NCI-H128 (cell line): ENCODE data around the gene MYO15B.
"Not testable (repeated sequence)": the region's sequence is repeated elsewhere in the genome, so short reads cannot be mapped to it uniquely, and the experiment has no call there.

Experiments
- DNase-seq: peaks from one replicate; lab custom pipeline; 2025; ENCODE audit not compliant: unreplicated experiment; lab: John Stamatoyannopoulos, UW

Gene MYO15B

DNA sequence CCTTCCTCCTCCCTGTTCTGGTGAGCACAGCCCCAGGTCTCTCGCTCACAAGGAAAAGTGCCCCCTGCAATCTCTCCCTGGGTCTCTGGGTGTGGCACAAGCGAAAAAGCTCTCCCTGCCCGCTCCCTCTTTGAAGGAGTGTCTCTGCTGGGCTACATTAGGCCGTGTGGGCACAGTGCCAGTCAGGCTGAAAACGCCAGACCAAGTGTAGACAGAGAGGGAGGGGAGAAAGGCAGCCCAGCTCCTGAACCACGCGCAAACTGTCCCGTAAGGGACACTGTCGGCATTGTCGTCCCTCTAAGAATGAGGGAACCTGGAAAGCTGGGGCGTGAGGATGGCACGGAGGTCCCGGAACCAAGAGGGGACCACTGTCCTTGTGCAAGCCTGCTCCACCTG, 49.5 kb downstream of the MYO15B start:
- no peak for DNase-seq

DNA sequence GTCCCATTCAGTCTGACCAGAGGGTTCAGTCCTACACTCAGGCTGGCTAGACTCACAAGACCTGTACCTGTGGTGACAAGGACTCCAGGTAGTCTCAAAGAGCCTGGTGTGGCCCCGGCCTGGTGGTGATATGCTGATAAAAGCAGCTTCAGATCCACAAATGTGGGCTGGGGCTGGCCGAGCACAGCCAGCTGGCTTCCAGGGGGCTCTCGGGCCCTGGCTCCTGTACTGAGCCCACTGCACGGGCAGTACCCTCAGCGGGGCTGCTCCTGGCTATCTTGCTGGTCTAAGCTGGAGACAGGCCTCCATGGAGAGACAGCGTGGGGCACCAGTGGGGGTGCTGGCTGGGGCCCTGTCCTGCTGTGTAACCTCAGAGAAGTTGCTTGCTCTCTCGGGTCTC, 50.0 kb downstream of the MYO15B start:
- no peak for DNase-seq

DNA sequence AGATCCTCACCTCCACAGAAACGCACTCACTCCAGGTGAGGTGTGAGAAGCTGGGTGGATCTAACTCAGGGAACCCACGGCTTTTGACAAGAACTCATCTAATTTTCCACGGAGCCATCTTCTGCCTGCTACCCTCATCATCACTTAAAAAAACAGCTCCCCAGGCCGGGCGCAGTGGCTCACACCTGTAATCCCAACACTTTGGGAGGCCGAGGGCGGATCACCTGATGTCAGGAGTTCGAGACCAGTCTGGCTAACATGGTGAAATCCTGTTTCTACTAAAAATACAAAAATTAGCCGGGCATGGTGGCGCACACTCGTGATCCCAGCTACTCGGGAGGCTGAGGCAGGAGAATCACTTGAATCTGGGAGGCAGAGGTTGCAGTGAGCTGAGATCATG, 50.4 kb downstream of the MYO15B start:
- DNase-seq: not testable (repeated sequence)

- no peak for DNase-seq
Measured at GRCh38 chr17:75638893-75639292, 51.3 kb downstream of the MYO15B start.

DNA sequence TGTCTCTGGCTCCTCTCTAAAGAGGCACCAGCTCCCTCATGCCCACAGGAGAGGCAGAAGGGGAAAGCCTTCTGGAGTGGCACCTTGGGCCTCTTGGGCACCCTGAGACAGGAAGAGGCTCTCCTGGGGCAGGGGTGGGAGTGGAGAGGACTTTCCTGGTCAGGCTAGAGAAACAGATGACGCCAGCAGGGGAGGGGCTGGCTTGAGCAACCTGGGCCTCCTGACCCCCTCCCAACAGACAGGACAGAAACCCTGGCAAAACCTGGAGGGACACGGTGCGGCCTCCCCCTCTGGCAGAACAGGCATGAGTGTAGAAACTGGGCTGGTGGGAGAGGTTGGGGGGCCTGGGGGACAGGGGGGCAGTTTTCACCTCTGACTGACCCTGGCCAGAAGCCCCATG, 51.7 kb downstream of the MYO15B start:
- no peak for DNase-seq

DNA sequence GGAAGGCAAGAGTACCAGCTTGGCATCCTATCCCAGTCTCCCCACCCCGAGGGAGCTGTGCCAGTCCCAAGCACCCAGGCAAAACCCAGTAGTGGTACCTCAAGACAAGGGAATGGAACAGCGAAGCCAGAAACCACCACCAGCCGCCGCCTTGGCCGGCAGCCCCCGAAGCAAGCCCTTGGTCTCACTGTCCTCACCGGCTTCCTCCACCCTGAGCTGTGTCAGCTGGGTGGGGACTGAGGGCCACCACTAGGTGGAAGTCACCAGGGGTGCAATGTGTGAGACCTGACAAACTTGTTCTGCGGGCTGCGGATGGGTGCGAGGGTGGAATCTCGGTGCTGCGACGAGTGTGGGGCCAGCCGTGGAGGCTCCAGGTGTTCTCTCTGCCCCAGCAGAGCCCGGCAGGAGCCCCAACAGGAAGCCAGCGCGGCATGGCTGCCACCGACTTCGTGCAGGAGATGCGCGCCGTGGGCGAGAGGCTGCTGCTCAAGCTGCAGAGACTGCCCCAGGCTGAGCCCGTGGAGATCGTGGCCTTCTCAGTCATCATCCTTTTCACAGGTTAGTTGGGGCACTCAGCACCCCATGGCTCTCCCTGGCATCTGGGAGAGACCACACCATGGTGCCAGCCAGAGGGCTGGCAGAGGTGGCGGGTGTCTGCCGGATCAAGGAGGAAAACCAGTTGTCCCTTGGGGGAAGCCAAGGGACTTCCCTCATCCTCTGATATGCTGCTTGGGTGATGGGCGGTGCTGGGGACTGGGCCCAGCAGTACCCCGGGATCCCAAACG, 52.4 kb downstream of the MYO15B start:
- DNase-seq: no peak

GRCh38 chr17:75640556-75641119, 53.0 kb downstream of the MYO15B start:
- no peak for DNase-seq

DNA sequence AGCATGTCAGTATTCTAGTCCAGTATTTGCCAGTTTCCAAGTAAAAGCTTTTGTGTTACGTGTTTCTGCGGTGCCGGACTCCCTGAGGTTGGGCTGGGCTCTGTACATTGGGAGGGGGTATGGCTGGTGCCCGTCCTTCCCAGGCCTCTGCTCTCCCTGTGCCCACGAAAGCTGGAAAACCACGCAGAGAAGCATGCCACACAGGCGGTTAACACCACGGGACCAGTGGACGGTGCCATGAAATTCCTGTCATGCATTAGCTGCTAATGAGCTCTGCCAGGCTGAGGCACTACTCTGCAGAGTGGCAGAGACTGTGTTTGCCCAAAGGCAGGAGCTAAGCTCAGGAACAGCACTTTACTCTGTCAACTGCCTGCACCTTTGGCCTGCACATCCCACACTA, 53.7 kb downstream of the MYO15B start:
- DNase-seq: no peak

- DNase-seq: no peak
Measured at GRCh38 chr17:75642182-75642783, 54.7 kb downstream of the MYO15B start.

- no peak for DNase-seq
Measured at GRCh38 chr17:75642784-75643642, 55.4 kb downstream of the MYO15B start.

GRCh38 chr17:75643643-75644017, 56.0 kb downstream of the MYO15B start:
- no peak for DNase-seq

DNA sequence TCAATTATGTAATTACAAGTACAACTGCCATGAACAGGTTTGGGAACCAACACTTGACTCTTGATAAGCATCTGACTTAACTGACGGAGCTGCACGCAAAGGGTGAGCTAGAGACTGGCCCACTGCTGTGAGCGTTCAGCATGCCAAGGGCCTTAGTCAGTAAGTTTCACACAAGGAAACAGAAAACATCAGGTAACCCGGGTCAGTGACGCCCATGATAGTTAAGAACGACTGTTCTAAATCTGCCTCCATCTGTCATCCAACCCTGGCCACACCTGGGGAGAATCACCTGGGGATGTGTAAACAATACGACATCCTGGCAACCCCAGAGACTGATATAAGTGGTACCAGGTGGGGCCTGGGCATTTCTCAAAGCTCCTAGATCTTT, 57.9 kb downstream of the MYO15B start:
- DNase-seq: no peak

DNA sequence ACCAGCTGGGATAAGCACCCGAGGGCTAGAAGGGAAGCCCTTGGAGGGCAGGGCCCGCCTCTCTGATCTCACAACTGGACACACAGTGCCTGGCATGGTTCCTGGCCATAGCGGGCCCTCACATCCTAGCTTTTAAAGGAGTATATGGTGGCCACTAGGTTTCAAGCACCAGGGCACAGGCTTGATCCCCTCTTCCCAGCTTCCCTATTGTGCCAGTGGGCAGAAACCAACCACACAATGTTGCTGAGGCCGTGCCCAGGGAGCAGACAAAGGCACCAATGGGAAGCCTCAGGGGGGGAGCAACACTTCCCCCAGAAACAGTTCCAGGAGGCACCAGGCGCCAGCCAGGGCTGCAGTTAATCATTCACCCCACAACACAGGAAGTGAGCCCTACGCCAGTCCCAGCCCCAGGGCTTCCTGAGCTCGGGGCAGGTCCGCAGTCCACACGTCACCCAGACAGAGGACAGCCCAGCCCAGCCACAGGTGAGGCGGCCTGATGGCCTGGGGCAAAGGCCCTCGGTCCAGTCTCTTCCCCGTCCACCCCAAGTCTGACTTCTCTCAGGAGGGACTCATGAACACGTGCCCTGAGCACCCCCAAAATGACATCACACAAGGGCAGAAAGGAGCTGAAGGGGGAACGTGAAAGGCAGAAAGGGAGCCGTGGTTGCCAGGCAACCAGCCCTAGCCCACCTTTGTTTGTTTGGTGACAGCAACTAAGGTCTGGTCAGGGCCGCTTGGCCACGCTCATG, 58.5 kb downstream of the MYO15B start:
- DNase-seq: no peak

GRCh38 chr17:75646638-75646992, 59.0 kb downstream of the MYO15B start:
- no peak for DNase-seq

DNA sequence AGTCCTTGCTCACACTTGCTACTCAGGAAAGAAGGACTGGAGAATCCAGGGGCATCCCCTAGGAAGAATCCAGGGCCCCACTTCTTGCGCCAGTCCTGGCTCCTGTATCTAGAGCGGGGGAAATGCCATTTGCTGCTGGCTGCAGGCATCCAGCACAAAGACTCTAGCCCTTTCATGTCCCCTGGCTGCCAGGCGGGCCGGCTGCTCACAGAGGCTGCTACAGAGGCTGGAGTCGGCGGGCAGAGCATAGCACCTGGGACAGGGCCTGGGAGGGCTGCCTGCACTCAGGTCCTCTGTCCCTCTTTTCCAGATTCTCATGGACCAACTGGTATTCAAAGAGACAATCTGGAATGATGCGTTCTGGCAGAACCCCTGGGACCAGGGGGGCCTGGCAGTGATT, 59.5 kb downstream of the MYO15B start:
- no peak for DNase-seq

DNA sequence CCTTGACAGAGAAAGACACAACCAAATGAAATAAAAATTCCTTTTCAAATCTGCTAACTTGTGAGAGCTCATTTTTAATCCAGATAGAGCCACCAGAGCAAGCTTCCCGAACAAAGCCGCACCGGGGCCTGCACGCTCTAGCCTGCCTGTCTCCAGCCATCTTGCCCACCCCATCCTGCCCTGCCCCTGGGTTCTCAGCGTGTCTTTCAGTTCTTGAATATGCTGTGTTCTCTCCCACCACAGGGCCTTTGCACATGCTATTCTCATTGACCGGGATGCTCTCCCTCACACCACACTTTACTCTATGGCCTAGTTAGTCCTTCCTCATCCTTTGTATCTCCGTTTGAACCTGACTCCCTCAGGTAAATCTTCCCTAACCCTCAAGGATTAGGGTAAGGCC, 60.3 kb downstream of the MYO15B start:
- no peak for DNase-seq

DNA sequence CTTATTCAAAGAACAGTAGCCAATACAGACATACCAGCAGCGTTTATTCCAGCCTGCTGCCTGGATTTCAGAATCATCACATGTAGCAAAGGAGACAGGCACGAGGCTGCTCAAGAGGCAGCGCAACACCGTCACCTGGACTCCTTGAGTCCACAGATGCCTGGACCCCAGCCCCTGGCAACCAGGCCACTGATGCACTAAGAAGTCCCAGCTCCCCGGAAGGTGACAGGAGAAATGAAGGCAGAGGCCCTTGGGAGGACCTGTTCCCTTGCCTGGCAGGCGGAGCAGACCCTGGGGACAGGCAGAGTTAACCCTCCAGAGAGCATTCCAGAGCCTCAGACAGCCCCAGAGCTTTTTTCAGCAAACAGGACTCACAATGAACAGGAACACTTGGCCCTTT, 62.1 kb downstream of the MYO15B start:
- no peak for DNase-seq

DNA sequence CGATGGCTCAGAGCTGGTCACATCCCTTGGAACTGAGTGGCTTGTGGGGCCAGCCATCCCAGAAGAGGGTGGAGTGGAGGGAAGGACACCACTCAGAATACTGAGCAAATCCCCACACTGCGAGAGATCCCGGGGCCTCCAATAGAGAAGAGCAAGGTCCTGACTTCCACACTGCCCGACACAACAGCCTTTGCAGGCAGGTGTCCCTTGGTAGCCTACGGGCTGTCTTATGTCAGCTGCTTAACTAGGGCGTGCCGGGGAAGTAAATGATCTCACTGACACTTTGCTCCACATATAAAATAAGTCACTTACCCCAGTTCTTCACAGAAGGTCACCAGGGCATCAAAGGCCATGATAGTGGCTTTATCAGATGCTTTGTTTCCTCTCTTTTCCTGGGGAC, 63.3 kb downstream of the MYO15B start:
- no peak for DNase-seq

DNA sequence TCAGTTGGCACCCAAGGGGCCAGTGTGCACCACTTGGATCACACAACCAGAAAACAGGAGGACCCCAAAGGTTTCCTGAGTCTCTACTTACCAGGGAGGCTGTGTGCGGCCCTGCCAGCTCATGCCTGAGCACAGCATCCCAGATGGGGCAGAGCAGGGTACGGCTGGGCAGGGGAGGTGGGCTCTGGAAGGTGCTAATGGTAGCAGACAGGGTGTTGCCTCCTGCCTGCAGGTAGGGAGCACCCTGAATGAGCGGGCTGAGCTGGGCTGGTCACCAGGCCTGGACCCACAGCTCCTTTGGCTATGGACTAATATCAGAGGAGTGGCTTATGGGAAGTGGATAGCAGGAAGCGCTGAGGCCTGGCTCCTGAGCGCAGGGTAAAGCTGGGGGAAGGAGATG, 64.7 kb downstream of the MYO15B start:
- no peak for DNase-seq

DNA sequence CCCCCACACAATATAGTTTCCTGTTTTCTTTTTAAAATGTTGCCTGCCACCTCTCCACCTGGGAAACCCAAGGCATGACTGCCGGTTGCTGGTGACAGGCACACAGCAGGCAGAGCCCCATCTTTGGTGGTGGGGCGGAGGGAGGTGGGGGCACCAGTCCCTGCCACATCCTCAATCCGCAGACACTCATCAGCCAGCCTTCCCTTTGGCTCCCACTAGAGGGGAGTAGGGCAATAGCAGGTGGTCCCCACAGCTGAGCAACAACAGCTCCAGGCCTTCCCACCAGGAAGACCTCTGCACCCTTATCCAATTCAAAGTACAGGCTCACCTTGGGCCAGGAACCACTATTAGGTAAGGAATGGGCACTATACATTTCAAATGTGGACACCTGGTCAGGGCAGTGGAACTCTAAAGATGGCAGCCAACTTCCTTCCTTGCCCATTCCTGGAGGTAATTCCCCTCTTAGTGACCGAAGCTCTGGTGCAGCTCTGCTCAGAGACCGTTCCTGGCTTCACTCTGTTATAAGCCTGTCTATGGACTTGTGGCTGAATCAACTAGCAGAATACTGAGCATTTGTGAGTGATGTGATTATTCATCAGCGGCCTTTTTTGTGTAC, 65.4 kb downstream of the MYO15B start:
- no peak for DNase-seq

DNA sequence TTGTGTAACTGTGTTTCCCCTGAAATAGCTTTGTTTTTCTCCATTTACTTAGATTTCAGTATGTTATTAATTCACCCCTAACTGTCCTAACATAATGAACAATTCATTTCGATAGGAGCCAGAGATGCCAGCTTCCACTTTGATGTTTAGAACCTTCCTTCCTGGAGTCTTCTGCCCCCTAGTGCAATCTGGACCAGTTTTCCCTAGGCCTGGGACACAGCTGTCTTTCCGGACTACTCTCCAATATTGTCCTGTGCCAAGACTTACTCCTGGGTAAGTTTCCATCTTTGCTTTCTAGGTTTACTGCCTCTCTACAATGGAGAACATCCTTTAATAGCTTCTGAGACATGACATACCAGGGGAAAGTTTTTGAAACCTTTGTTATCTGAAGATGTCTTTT, 66.6 kb downstream of the MYO15B start:
- DNase-seq: no peak
